Measurements from ENCODE around the gene NLGN4Y.

NLGN4Y gene

DNA sequence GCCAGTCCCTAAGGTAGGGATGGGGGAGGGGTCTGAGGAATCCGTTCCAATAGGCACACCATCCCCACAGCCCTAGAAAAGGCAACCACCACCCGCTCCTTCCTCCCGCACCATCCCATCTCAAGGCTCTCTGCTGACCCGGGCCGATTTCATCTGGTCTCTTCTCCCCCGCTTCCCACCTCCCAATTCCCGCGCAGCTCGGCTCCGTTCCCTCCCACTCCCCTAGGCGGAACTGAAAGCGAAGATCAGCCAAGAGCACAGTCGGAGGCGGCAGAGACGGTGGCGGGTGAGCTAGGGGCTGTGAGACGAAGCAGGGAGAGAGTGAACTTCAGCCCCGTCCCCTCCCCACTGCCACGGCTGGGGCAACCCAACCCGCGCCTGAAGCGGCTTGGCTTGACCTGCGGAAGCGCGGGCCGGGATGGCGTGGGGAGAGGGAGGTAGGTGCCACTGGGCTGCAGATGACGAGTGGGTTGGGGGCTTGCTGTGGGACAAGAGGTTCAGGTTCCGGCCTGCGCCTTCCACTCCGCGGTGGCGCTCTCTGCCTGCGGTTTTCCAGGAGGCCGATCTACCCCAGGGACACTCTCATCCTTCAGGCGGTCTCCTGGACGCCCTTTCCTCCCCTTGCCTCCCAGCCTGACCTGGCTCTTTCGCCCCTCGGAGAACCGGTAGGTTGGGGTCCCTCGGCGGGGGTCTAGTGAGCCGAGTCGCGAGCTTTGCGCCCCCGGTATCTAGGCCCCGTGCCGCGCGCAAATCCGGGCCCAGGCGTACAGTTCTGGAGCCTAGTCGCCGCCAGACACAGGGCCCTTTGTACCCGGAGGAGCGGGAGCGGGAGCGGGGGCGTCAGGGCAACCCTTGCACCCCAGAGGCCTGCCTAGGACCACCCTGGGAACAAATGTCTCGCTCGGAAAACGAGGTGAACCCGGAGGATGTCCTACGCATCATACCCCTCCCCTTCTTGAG, at the start of gene NLGN4Y:
NLGN4Y (plus strand) TSS at position 258 of the 960 bp plus-strand sequence. CDS start 97,591 bp downstream, outside the sequence.
- no peak within 1 kb of the TSS; the same call in 1 of the 2 replicates for H3K4me3 ChIP-seq (ENCODE audit: low read length)
- H3K4me1 ChIP-seq (ENCODE audit: control insufficient read depth, low read length): no peaks in the 10 kb centered on the region
- no peaks in the 10 kb centered on the region for H3K79me2 ChIP-seq (ENCODE audit: control insufficient read depth, low read length)
- H3K9me2 ChIP-seq (replicated peaks; ENCODE audit: control insufficient read depth, low read length): no peaks in the 10 kb centered on the region
- H3K36me3 ChIP-seq (ENCODE audit: control insufficient read depth, low read length): no peaks in the 10 kb centered on the region
- no peaks in the 10 kb centered on the region for H4K20me1 ChIP-seq (ENCODE audit: control insufficient read depth, insufficient read depth, low read depth, low read length)
- H3K27me3 ChIP-seq (ENCODE audit: control insufficient read depth, low read length): peaks cover 10% of the 10 kb centered on the region
- no peak within 1 kb of the TSS for H3K4me2 ChIP-seq (ENCODE audit: low read length)
- no peak for TF ChIP-seq EZH2phosphoT487 (IDR thresholded peaks at IDR 0.05; ENCODE audit: borderline replicate concordance, low read length)
- TF ChIP-seq, protein P1, sequence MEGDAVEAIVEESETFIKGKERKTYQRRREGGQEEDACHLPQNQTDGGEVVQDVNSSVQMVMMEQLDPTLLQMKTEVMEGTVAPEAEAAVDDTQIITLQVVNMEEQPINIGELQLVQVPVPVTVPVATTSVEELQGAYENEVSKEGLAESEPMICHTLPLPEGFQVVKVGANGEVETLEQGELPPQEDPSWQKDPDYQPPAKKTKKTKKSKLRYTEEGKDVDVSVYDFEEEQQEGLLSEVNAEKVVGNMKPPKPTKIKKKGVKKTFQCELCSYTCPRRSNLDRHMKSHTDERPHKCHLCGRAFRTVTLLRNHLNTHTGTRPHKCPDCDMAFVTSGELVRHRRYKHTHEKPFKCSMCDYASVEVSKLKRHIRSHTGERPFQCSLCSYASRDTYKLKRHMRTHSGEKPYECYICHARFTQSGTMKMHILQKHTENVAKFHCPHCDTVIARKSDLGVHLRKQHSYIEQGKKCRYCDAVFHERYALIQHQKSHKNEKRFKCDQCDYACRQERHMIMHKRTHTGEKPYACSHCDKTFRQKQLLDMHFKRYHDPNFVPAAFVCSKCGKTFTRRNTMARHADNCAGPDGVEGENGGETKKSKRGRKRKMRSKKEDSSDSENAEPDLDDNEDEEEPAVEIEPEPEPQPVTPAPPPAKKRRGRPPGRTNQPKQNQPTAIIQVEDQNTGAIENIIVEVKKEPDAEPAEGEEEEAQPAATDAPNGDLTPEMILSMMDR (IDR thresholded peaks at IDR 0.05; ENCODE audit: low read depth, low read length, poor library complexity, severe bottlenecking): no peak
- H3F3A ChIP-seq (ENCODE audit: control insufficient read depth, insufficient read depth): no peaks in the 10 kb centered on the region
- no peaks in the 10 kb centered on the region for H3K9me3 ChIP-seq (ENCODE audit: control insufficient read depth, insufficient read depth, low read length)
- no peak within 1 kb of the TSS for H3K27ac ChIP-seq (ENCODE audit: low read depth, low read length)

DNA sequence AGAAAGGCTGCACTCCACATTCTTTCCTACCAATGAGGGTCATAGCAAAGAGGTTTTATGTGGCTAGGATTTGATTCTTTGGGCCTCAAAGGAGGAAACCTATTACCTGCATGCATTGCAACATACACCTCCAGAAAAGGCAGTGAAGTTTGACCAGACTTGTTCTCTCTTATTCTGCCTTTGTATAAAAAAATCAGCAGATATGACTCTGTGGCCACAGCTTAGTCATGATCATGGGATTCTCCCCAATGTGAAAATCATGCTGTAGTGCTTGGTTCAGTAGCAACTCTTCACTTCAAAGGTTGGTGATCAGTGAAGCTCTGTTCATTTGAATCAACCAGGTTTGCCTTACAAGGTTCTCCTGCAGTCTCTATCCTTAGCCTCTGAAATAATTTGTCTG, 38.4 kb upstream of the NLGN4Y start:
- no peaks in the 10 kb centered on the region for H3K36me3 ChIP-seq (ENCODE audit: control insufficient read depth, low read length)
- no peak overlapping the region for H3K4me3 ChIP-seq (ENCODE audit: low read length)
- TF ChIP-seq, protein P1 (IDR thresholded peaks at IDR 0.05; ENCODE audit: low read depth, low read length, poor library complexity, severe bottlenecking): no peak
- TF ChIP-seq EZH2phosphoT487 (IDR thresholded peaks at IDR 0.05; ENCODE audit: borderline replicate concordance, low read length): no peak
- H3K9me2 ChIP-seq (replicated peaks; ENCODE audit: control insufficient read depth, low read length): no peaks in the 10 kb centered on the region
- H3K27ac ChIP-seq (ENCODE audit: low read depth, low read length): no peak overlapping the region
- H3K79me2 ChIP-seq (ENCODE audit: control insufficient read depth, low read length): no peaks in the 10 kb centered on the region
- no peaks in the 10 kb centered on the region for H3K9me3 ChIP-seq (ENCODE audit: control insufficient read depth, insufficient read depth, low read length)
- H3K27me3 ChIP-seq (ENCODE audit: control insufficient read depth, low read length): no peaks in the 10 kb centered on the region
- no peak overlapping the region for H3K4me2 ChIP-seq (ENCODE audit: low read length)
- no peaks in the 10 kb centered on the region for H4K20me1 ChIP-seq (ENCODE audit: control insufficient read depth, insufficient read depth, low read depth, low read length)
- H3F3A ChIP-seq (ENCODE audit: control insufficient read depth, insufficient read depth): no peaks in the 10 kb centered on the region
- H3K4me1 ChIP-seq (ENCODE audit: control insufficient read depth, low read length): no peaks in the 10 kb centered on the region

- Histone ChIP-seq H3K9me2 (replicated peaks; ENCODE audit: control insufficient read depth, low read length) (no peaks in the 10 kb centered on the region), H4K20me1 (ENCODE audit: control insufficient read depth, insufficient read depth, low read depth, low read length) (no peaks in the 10 kb centered on the region), H3K4me3 (ENCODE audit: low read length) (no peak overlapping the region), H3K79me2 (ENCODE audit: control insufficient read depth, low read length) (no peaks in the 10 kb centered on the region), H3K36me3 (ENCODE audit: control insufficient read depth, low read length) (no peaks in the 10 kb centered on the region), H3K4me2 (ENCODE audit: low read length) (no peak overlapping the region), H3F3A (ENCODE audit: control insufficient read depth, insufficient read depth) (no peaks in the 10 kb centered on the region), H3K27me3 (ENCODE audit: control insufficient read depth, low read length) (no peaks in the 10 kb centered on the region), H3K9me3 (ENCODE audit: control insufficient read depth, insufficient read depth, low read length) (no peaks in the 10 kb centered on the region), H3K27ac (ENCODE audit: low read depth, low read length) (no peak overlapping the region), H3K4me1 (ENCODE audit: control insufficient read depth, low read length) (no peaks in the 10 kb centered on the region)
- TF ChIP-seq, protein P1 (IDR thresholded peaks at IDR 0.05; ENCODE audit: low read depth, low read length, poor library complexity, severe bottlenecking): no peak
- TF ChIP-seq EZH2phosphoT487 (IDR thresholded peaks at IDR 0.05; ENCODE audit: borderline replicate concordance, low read length): no peak
These were observed 34.1 kb upstream of the NLGN4Y start for GRCh38 chrY:14490226-14490625.
